Colonic mucosa (tissue), 4 donors: ENCODE data around the gene RARS1. TPM values are rescaled to one million over a fixed set of nuclear protein-coding genes. Genes with fewer than 3 reads are reported as not detected.

ENCODE experiments used
- DNase-seq: peaks from one replicate; pipeline ENCODE4 v3.0.0-alpha.2; 2020
- H3K27ac ChIP-seq: fragments of 200-600 bp; one replicate; pipeline ENCODE4 v1.8.0; 2021
- H3K27me3 ChIP-seq: fragments of 200-600 bp; one replicate; pipeline ENCODE4 v1.8.0; 2021
- H3K36me3 ChIP-seq: fragments of 200-600 bp; one replicate; pipeline ENCODE4 v1.8.0; 2021
- H3K4me1 ChIP-seq: fragments of 200-600 bp; one replicate; pipeline ENCODE4 v1.8.0; 2021; ENCODE audit warnings: mild to moderate bottlenecking
- H3K4me3 ChIP-seq: fragments of 200-600 bp; one replicate; pipeline ENCODE4 v1.8.0; 2021
- H3K9ac ChIP-seq, 2 donors: one replicate each; pipeline ENCODE4 v1.7.0; 2013; ENCODE audit warnings: control low read depth in 2 of 2, low read depth in 2 of 2, low read length in 2 of 2
- H3K9me3 ChIP-seq: fragments of 200-600 bp; one replicate; pipeline ENCODE4 v1.8.0; 2021
- CTCF ChIP-seq: fragments of 200-600 bp; IDR thresholded peaks from one replicate; pipeline ENCODE4 v1.8.0; 2022; ENCODE audit warnings: antibody characterized with exemption, mild to moderate bottlenecking
- intact Hi-C: fragments of 100-400 bp; cut with DNase I; formaldehyde crosslinking; loops from one replicate; pipeline ENCODE4 v1.14.1; 2022
- total RNA-seq, 2 donors: library from RNA; stranded (reverse); fragmentation: NEBNext Ultra II Directional in 1 of 2; extraction: Animal tissue kit (Norgen Biotek cat#: 25700) in 1 of 2; gene quantifications; one replicate each; pipeline ENCODE4 v1.2.1, GENCODE V29; 2021
- donor health status: healthy.
- donor health status: DM: no; HTN: no; CAD: no.
- donor health status: DM: no; HTN: no; CAD: no.

The RARS1 gene
- total RNA-seq, 2 donors from 2014 or later, result 61.8 to 85.5 TPM

GRCh38 chr5:168537176-168537575, 50.9 kb downstream of the RARS1 start:
- Histone ChIP-seq H3K4me1 (no peaks in the 10 kb centered on the region), H3K9ac (no peak overlapping the region), H3K27me3 (no peaks in the 10 kb centered on the region), H3K4me3 (no peak overlapping the region), H3K27ac (no peak overlapping the region), H3K36me3 (no peaks in the 10 kb centered on the region), H3K9me3 (no peaks in the 10 kb centered on the region)
- DNase-seq, result no peak
- intact Hi-C loops, result no loop called here
- TF ChIP-seq CTCF, result no peak

GRCh38 chr5:168549554-168549953, 63.3 kb downstream of the RARS1 start:
- intact Hi-C loops, result no loop called here

GRCh38 chr5:168550656-168551055, 64.4 kb downstream of the RARS1 start:
- intact Hi-C loops, result no loop called here
- Histone ChIP-seq H3K4me1 (no peaks in the 10 kb centered on the region), H3K27me3 (no peaks in the 10 kb centered on the region), H3K9me3 (no peaks in the 10 kb centered on the region), H3K4me3 (no peak overlapping the region), H3K36me3 (peaks cover 11% of the 10 kb centered on the region), H3K9ac (no peak overlapping the region), H3K27ac (no peak overlapping the region)
- DNase-seq, result no peak
- no peak for TF ChIP-seq CTCF

More at GRCh38 chr5:168549554-168549953, 63.3 kb downstream of the RARS1 start:
- Histone ChIP-seq H3K4me3 (no peak overlapping the region), H3K4me1 (no peaks in the 10 kb centered on the region), H3K27ac (no peak overlapping the region), H3K9ac (no peak overlapping the region), H3K9me3 (no peaks in the 10 kb centered on the region), H3K36me3 (peaks cover 4% of the 10 kb centered on the region), H3K27me3 (no peaks in the 10 kb centered on the region)
- no peak for DNase-seq
- no peak for TF ChIP-seq CTCF

GRCh38 chr5:168552146-168552545, 65.9 kb downstream of the RARS1 start:
- DNase-seq, result no peak

GRCh38 chr5:168553377-168554130, 67.3 kb downstream of the RARS1 start:
- no peaks in the 10 kb centered on the region for H3K27me3 ChIP-seq
- H3K9ac ChIP-seq, result no peak overlapping the region

More at GRCh38 chr5:168552146-168552545, 65.9 kb downstream of the RARS1 start:
- peaks cover 11% of the 10 kb centered on the region for H3K36me3 ChIP-seq
- H3K4me3 ChIP-seq, result no peak overlapping the region
- no peak overlapping the region for H3K9ac ChIP-seq
- TF ChIP-seq CTCF, result no peak
- no peak overlapping the region for H3K27ac ChIP-seq
- no peaks in the 10 kb centered on the region for H3K27me3 ChIP-seq
- intact Hi-C loops, result no loop called here
- no peaks in the 10 kb centered on the region for H3K9me3 ChIP-seq
- H3K4me1 ChIP-seq, result no peaks in the 10 kb centered on the region

More at GRCh38 chr5:168553377-168554130, 67.3 kb downstream of the RARS1 start:
- DNase-seq, result no peak
- Histone ChIP-seq H3K4me1 (no peaks in the 10 kb centered on the region), H3K4me3 (no peak overlapping the region), H3K9me3 (no peaks in the 10 kb centered on the region), H3K27ac (no peak overlapping the region), H3K36me3 (peaks cover 11% of the 10 kb centered on the region)
- intact Hi-C loops, result no loop called here
- TF ChIP-seq CTCF, result no peak
